K562 (cell line): ENCODE measurements around the gene ANKRD13A. TPM values are rescaled to one million over a fixed set of nuclear protein-coding genes. Genes with fewer than 3 reads are reported as not detected.

ENCODE experiments used
- CEBPB ChIP-seq: fragments of 450-650 bp; IDR thresholded peaks from 2 replicates; pipeline ENCODE4 v1.6.1; 2016; ENCODE audit warnings: missing genetic modification characterization, missing compliant biosample characterization
- FOXK1 ChIP-seq: sonication (generic); formaldehyde crosslinking; IDR thresholded peaks from 2 replicates; pipeline ENCODE4 v1.8.0; 2022; ENCODE audit warnings: missing genetic modification reagents, mild to moderate bottlenecking, borderline replicate concordance
- GATA2 ChIP-seq: sonication (generic); formaldehyde crosslinking; IDR thresholded peaks from 2 replicates; pipeline ENCODE4 v1.4.0; 2020; ENCODE audit warnings: mild to moderate bottlenecking, missing genetic modification reagents
- MCM3 ChIP-seq: fragments of 450-650 bp; IDR thresholded peaks from 2 replicates; pipeline ENCODE4 v1.6.1; 2016
- MYBL2 ChIP-seq, 2 experiments: fragments of 450-650 bp in 1 of 2; sonication (generic) in 1 of 2; formaldehyde crosslinking in 1 of 2; IDR thresholded peaks; 2 replicates each; pipeline versions ENCODE4 v1.6.1 to v1.8.1; 2017 to 2022; ENCODE audit warnings: borderline replicate concordance in 1 of 2, inconsistent platforms in 1 of 2, low read depth in 1 of 2, mild to moderate bottlenecking in 1 of 2, missing genetic modification reagents in 1 of 2, moderate library complexity in 1 of 2
- NBN ChIP-seq: fragments of 450-650 bp; IDR thresholded peaks from 2 replicates; pipeline ENCODE4 v1.6.1; 2016; ENCODE audit warnings: low read depth, mild to moderate bottlenecking
- PRPF4 ChIP-seq: fragments of 200-400 bp; formaldehyde crosslinking; IDR thresholded peaks from one replicate; pipeline ENCODE4 v1.6.1; 2017; ENCODE audit warnings: low read length, low read depth, mild to moderate bottlenecking; ENCODE audit not compliant: insufficient read depth, poor library complexity, severe bottlenecking
- RCOR1 ChIP-seq, 2 experiments: IDR thresholded peaks; 2 replicates each; pipeline ENCODE4 v1.6.1; 2012; ENCODE audit warnings: low read depth in 2 of 2, low read length in 2 of 2, borderline replicate concordance in 1 of 2, improper control_type of control experiment in 1 of 2
- SIN3A ChIP-seq, 2 experiments: fragments of 150-350 bp in 1 of 2; IDR thresholded peaks; 2 replicates each; pipeline ENCODE4 v1.6.1; 2011 to 2016; ENCODE audit warnings: borderline replicate concordance in 2 of 2, low read depth in 2 of 2, low read length in 2 of 2, mild to moderate bottlenecking in 2 of 2, moderate library complexity in 2 of 2; ENCODE audit not compliant: control insufficient read depth in 1 of 2
- SMARCE1 ChIP-seq: fragments of 450-650 bp; IDR thresholded peaks from 2 replicates; pipeline ENCODE4 v1.7.1; 2016; ENCODE audit warnings: mild to moderate bottlenecking
- XRCC3 ChIP-seq: fragments of 450-650 bp; IDR thresholded peaks from 2 replicates; pipeline ENCODE4 v1.6.1; 2017; ENCODE audit warnings: mild to moderate bottlenecking, moderate library complexity
- ZNF584 ChIP-seq: fragments of 200-800 bp; sonication (Bioruptor generic); IDR thresholded peaks from 2 replicates; pipeline ENCODE4 v1.6.1; 2016; ENCODE audit warnings: low read depth, mild to moderate bottlenecking, missing genetic modification characterization, missing compliant biosample characterization
- polyA plus RNA-seq, 8 experiments: library from polyadenylated mRNA; depleted of rRNA in 4 of 8; stranded (reverse) in 5 of 8; unstranded in 3 of 8; fragments of >200 nt; fragmentation: Nextera tagmentation in 2 of 8; fragmentation: Illumina TruSeq in 1 of 8; extraction: Ambion mirVana in 2 of 8; extraction: Trizol in 1 of 8; gene quantifications; 2 replicates each; pipeline versions ENCODE4 v1.2.1 to v1.2.3, GENCODE V29; 2011 to 2014; ENCODE audit warnings: inconsistent platforms in 1 of 8, missing spikeins in 1 of 8
- total RNA-seq, 7 experiments: library from RNA; depleted of rRNA in 6 of 7; stranded (reverse); fragments of >200 nt in 6 of 7; fragmentation: Illumina TruSeq in 2 of 7; extraction: Trizol in 2 of 7; gene quantifications; 2 replicates each; pipeline versions ENCODE4 v1.2.1 to v1.2.3, GENCODE V29; 2011 to 2021; ENCODE audit warnings: low replicate concordance in 1 of 7
- TF ChIP-seq, protein P1 (sequence below): fragments of 200-800 bp; sonication (Bioruptor generic); IDR thresholded peaks from 2 replicates; pipeline ENCODE4 v1.6.1; 2016; ENCODE audit warnings: missing genetic modification characterization, missing compliant biosample characterization
- TF ChIP-seq, protein P2 (sequence below): fragments of 450-650 bp; formaldehyde crosslinking; IDR thresholded peaks from 2 replicates; pipeline ENCODE4 v1.4.0; 2022; ENCODE audit warnings: missing genetic modification characterization
- TF ChIP-seq, protein P3 (sequence below), 2 experiments: fragments of 450-650 bp in 1 of 2; sonication (generic) in 1 of 2; formaldehyde crosslinking in 1 of 2; IDR thresholded peaks in 1 of 2; conservative IDR thresholded peaks in 1 of 2; 2 replicates each; pipeline versions ENCODE4 v1.6.1 to v1.8.1; 2016 to 2023; ENCODE audit warnings: mild to moderate bottlenecking in 2 of 2, moderate library complexity in 2 of 2, inconsistent platforms in 1 of 2, missing genetic modification reagents in 1 of 2
- TF ChIP-seq, protein P4 (sequence below): sonication (generic); IDR thresholded peaks from 2 replicates; pipeline ENCODE4 v1.6.1; 2016

ANKRD13A gene
- total and polyA plus RNA-seq, 9 of the 15 experiments (the other 6 are each of a cell fraction or from before 2014, with no cell fraction given), result 5.0 to 55.0 (median 41.5) TPM

DNA sequence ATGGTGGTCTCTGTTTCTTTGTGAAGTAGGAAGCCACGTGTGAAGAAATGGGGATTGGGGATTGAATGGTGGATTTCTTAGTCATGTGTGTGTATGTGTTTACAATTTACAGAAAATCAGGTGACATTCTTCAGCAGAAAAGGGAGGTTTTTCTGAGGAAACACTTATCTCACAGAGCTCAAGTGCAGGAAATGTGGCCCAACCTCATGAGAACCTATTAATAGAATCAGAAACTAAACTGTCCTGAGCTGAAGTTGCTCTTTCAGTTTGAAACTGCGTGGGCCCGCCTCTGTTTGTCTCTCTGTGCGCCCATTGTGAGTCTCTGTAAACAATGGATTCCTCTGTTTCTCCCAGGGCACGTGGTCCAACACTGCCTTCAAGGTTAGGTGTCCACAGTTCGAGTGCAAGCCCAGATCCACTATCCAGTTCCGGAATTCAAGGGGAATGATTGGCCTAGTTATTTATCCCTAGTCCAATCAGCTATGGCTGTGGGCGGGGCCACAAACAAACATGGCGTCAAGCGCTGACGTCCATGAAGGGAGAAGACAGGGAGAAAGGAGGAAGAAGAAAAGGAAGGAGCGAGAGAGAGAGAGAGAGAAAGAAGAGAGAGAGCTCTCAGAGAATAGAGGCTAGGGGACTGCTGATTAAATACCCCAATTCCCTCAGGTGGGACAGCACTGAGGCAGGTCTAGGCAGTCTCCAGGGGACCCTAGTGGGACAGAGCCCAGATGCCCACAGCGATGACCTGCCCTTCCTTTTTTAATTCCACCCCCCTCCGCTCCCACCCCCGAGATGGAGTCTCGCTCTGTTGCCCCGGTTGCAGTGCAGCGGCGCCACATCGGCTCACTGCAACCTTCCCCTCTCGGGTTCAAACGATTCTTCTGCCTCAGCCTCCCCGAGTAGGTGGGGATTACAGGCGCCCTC is 80.5 kb downstream of the ANKRD13A start (continued):
- TF ChIP-seq, protein P1, sequence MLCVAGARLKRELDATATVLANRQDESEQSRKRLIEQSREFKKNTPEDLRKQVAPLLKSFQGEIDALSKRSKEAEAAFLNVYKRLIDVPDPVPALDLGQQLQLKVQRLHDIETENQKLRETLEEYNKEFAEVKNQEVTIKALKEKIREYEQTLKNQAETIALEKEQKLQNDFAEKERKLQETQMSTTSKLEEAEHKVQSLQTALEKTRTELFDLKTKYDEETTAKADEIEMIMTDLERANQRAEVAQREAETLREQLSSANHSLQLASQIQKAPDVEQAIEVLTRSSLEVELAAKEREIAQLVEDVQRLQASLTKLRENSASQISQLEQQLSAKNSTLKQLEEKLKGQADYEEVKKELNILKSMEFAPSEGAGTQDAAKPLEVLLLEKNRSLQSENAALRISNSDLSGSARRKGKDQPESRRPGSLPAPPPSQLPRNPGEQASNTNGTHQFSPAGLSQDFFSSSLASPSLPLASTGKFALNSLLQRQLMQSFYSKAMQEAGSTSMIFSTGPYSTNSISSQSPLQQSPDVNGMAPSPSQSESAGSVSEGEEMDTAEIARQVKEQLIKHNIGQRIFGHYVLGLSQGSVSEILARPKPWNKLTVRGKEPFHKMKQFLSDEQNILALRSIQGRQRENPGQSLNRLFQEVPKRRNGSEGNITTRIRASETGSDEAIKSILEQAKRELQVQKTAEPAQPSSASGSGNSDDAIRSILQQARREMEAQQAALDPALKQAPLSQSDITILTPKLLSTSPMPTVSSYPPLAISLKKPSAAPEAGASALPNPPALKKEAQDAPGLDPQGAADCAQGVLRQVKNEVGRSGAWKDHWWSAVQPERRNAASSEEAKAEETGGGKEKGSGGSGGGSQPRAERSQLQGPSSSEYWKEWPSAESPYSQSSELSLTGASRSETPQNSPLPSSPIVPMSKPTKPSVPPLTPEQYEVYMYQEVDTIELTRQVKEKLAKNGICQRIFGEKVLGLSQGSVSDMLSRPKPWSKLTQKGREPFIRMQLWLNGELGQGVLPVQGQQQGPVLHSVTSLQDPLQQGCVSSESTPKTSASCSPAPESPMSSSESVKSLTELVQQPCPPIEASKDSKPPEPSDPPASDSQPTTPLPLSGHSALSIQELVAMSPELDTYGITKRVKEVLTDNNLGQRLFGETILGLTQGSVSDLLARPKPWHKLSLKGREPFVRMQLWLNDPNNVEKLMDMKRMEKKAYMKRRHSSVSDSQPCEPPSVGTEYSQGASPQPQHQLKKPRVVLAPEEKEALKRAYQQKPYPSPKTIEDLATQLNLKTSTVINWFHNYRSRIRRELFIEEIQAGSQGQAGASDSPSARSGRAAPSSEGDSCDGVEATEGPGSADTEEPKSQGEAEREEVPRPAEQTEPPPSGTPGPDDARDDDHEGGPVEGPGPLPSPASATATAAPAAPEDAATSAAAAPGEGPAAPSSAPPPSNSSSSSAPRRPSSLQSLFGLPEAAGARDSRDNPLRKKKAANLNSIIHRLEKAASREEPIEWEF (CRISPR knock-in tag), result peak; percentile 97
- no peak for TF ChIP-seq GATA2 (CRISPR knock-in tag)
- TF ChIP-seq, protein P2, sequence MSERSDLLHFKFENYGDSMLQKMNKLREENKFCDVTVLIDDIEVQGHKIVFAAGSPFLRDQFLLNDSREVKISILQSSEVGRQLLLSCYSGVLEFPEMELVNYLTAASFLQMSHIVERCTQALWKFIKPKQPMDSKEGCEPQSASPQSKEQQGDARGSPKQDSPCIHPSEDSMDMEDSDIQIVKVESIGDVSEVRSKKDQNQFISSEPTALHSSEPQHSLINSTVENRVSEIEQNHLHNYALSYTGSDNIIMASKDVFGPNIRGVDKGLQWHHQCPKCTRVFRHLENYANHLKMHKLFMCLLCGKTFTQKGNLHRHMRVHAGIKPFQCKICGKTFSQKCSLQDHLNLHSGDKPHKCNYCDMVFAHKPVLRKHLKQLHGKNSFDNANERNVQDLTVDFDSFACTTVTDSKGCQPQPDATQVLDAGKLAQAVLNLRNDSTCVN (CRISPR knock-in tag), result 0 out of 2 replicates have a peak, but pooled peaks have one; percentile 60
- no peak for TF ChIP-seq PRPF4
- TF ChIP-seq, protein P3, sequence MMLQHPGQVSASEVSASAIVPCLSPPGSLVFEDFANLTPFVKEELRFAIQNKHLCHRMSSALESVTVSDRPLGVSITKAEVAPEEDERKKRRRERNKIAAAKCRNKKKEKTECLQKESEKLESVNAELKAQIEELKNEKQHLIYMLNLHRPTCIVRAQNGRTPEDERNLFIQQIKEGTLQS (IDR thresholded peaks at IDR 0.05), result 0 out of 2 replicates have a peak, but pooled peaks have one; percentile 7
- TF ChIP-seq, protein P3 (CRISPR knock-in tag; conservative IDR thresholded peaks at IDR 0.05), result no peak; the same call in 1 of the 2 replicates
- 0 out of 2 replicates have a peak, but pooled peaks have one; percentile 9 for TF ChIP-seq SMARCE1
- TF ChIP-seq XRCC3, result no peak
- TF ChIP-seq MCM3, result no peak
- TF ChIP-seq RCOR1 (IDR thresholded peaks at IDR 0.05; ENCODE audit: borderline replicate concordance in 1 of 2, low read depth in 2 of 2, low read length in 2 of 2), result peak; percentile 17 to 58; a peak in 2 of 4 replicates
- peak; percentile 98 for TF ChIP-seq ZNF584 (CRISPR knock-in tag)
- peak; percentile 23; the same call in 1 of the 2 replicates for TF ChIP-seq CEBPB (tag)
- 0 out of 4 replicates have a peak, but pooled peaks of 1 of the 2 experiments have one; percentile 30 for TF ChIP-seq SIN3A (IDR thresholded peaks at IDR 0.05; ENCODE audit: borderline replicate concordance in 2 of 2, control insufficient read depth in 1 of 2, low read depth in 2 of 2, low read length in 2 of 2)
- peak; percentile 32; the same call in 1 of the 2 replicates for TF ChIP-seq NBN
- 0 out of 2 replicates have a peak, but pooled peaks have one; percentile 34 for TF ChIP-seq MYBL2 (IDR thresholded peaks at IDR 0.05; ENCODE audit: low read depth)
- TF ChIP-seq MYBL2 (CRISPR knock-in tag; IDR thresholded peaks at IDR 0.05; ENCODE audit: borderline replicate concordance), result no peak
- peak; percentile 80; the same call in 1 of the 2 replicates for TF ChIP-seq FOXK1 (CRISPR knock-in tag)
- TF ChIP-seq, protein P4, sequence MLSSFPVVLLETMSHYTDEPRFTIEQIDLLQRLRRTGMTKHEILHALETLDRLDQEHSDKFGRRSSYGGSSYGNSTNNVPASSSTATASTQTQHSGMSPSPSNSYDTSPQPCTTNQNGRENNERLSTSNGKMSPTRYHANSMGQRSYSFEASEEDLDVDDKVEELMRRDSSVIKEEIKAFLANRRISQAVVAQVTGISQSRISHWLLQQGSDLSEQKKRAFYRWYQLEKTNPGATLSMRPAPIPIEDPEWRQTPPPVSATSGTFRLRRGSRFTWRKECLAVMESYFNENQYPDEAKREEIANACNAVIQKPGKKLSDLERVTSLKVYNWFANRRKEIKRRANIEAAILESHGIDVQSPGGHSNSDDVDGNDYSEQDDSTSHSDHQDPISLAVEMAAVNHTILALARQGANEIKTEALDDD, result no peak
